HG03457 (cell line): ENCODE results near the gene PPFIBP2.

Source experiments
- ATAC-seq: cut with Tn5 transposase; IDR thresholded peaks from one replicate; pipeline ENCODE4 v1.9.1; 2021; ENCODE audit warnings: moderate number of reproducible peaks; ENCODE audit not compliant: unreplicated experiment

PPFIBP2 gene

DNA sequence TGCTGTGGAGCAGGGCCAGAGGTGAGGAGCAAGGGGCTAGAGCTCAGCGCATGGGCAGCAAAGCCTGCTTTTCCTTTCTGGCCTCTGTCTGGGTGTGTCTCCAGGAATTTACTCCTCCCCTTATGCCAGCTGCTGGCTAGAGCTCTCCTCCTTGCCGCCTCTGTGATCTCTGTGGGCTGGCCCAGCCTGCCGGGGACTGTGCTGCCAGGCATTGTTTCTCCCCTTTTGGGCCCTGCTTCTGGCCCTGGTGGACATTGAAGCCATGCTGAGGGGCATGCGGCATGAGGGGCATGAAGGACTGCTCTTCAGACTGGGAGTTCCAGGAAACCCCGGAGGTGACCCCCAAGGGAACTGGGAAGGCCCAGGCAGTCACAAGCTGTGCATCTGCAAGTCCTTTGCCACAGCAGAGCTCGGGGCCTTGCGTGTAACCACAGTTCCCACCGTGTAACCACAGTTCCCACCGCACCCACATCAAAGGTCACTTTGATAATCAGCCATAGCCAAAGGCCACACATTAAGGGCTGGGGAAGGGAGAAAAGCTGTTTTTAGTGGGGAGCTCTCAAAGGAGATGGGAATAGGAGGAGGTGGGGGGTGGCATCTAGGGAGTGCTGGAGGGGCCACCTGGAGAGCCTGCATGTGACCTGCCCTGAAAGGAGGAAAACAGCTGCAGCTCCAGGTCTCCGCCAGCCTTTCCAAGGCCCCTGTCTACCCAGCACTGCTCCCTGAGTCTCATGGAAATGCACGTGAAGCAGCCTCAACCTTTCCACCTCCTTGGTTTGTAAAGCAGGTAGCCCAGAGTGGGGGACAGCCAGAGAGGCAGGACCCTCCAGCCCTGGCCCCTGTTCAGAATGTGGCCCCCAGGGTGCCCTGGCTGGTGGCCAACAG, 62.3 kb downstream of the PPFIBP2 start:
- no peak for ATAC-seq

- no peak for ATAC-seq
These were observed 63.0 kb downstream of the PPFIBP2 start for GRCh38 chr11:7576726-7577290.

GRCh38 chr11:7577291-7578190, 63.7 kb downstream of the PPFIBP2 start:
- peak; percentile 50 for ATAC-seq

DNA sequence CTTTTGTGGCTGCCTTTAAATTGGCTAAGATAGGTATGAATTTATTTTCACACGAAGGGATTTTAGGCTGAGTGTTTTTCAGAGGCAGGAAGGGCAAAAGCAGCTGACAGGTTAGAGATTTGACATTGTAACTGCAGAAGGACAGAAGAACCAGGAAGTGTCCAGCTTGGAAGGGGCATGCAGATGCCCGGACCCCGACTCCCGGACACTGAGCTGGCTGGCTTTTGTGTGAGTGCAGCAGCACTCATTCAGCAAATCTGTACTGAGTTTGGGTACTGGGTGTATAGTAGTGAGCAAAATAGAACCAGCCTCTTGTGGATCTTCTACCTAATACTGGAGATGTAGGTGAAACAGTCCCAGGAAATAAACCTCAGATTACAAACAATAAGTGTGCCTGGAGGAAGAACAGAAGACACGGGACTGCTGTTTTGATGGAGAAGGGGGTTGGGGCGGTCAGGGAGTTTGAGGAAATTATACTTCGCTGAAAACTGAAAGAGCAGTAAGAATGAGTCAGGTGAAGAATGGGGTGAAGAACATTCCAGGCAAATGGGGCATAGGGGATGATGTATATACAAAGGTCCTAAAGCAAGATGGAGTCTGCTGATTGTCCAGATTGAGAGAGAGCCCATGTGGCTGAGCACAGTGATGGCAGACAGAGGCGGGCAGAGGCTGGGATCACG, 64.6 kb downstream of the PPFIBP2 start:
- no peak for ATAC-seq

DNA sequence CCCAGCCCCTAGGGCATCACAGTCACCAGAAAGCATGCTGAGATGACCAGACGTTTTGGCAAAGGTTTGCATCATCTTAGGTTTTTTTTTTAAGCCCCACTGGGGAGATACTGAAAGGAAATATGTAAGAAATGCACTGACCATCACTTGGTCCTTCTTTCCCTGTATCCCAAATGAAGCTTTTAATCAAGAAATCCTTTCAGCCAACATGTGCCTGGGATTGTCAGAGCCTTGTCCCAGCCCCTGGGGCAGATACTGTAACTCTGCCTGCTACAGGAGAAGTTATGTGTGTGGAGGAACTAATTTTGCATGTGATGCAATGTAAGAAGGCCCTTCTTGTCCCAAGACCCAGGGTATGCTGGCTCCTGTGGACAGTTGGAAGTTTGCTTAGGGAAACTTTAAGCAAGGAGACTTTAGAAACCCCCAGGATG, 65.6 kb downstream of the PPFIBP2 start:
- no peak for ATAC-seq

DNA sequence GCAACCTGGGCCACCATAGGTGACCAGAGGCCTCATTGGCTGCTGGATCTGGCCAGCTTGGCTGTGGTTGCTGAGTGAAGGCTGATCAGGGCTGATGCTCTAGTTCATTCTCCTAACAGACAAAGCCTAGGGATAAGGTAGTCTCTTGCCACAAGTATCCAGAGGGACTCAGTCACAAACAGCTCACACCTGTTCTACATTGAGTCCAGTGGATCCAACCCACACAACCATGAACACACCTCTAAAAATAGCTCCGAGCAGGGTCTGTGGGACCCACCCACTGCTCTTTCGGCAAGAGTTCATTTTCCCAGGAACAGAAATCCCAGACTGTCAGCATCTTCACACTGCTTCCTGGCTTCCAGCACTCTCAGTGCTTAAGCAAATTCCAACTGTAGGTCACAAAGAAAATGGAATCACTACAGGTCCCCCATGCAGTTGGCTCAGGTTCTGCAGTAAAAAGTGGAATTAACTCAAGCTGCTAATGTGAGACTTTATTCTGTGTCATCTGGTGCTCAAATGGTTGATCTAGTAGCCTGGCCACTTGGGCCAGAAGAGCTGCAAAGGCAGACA, 67.3 kb downstream of the PPFIBP2 start:
- ATAC-seq, result no peak

GRCh38 chr11:7582338-7582985, 68.7 kb downstream of the PPFIBP2 start:
- ATAC-seq, result no peak

GRCh38 chr11:7583248-7583647, 69.4 kb downstream of the PPFIBP2 start:
- no peak for ATAC-seq

GRCh38 chr11:7584910-7585309, 71.1 kb downstream of the PPFIBP2 start:
- no peak for ATAC-seq

DNA sequence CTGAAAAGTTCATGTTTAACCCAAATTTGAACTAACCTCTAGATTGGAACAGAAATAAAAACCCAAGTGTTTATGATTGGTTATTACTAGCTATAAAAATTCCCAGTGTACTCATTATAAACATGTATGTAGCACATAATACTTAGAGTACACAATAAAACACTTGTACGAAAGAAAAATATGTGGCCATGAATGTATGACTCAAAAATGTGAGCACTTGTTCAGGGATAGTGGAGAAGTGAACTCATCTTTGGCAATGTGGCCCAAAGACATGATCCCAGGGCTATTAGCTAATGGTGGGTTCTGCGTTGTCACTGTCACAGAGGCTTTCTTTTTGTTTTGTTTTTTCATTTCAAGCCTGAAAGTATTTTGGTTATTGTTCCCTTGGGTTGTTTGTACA, 72.0 kb downstream of the PPFIBP2 start:
- no peak for ATAC-seq

DNA sequence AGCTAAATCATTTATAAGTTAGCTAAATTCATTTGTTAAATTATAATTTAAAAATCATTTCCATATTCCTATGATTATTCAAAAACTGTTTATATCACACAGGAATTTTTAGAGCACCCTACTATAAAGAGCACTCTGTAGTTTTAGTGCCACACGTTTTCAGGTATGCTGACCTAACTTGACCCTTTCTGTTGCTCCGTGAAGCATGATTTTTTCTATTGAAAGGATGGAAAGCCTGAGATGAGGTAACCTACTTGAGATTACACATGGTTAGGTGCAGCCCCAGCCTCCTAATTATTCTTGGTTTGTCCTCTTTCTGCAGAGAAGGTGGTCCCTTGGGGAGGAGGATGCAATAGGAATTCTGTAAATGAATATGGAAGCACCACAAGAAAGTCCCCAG, 72.6 kb downstream of the PPFIBP2 start:
- ATAC-seq, result no peak

DNA sequence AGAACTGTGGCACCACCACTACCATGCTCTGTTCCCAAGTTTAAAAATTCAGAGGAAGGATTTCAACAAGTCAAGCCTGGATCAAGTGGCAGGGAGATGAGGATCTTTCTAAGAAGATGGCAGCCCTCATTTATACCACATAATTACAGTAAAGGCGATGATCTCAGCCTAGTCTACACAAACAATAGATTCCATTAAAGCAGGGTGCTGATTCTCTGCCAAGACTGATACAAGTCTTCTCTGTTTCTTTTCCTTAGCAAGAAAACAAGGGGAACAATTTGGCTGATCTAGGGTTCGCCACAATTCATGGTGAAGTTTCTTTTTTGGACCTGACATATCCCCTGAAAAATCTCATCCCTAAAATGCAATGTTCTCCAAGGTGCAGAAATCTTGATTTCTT, 73.9 kb downstream of the PPFIBP2 start:
- no peak for ATAC-seq

DNA sequence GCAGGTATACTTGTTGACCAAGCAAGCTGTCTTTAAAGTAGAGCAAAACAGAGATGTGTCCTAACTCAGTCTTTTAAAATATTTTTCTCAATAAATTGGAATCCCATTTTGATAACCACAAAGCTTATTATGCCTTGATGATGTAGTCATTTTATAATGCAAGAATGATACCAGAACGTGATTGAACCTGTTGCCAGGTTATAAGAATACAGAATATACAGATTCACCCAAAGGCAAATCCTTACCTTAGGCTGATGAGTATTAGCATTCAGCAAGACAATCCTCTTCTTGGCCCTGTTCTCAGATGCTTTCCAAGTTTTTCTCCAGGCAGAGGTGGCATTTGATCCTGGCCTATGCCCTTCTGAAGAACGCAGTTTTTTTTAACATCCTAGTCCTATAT, 76.1 kb downstream of the PPFIBP2 start:
- no peak for ATAC-seq

GRCh38 chr11:7590529-7590928, 76.7 kb downstream of the PPFIBP2 start:
- ATAC-seq, result no peak

GRCh38 chr11:7591107-7591894, 77.5 kb downstream of the PPFIBP2 start:
- no peak for ATAC-seq

GRCh38 chr11:7591987-7592386, 78.2 kb downstream of the PPFIBP2 start:
- ATAC-seq, result no peak

- ATAC-seq, result no peak
These were observed 78.9 kb downstream of the PPFIBP2 start for GRCh38 chr11:7592711-7593110.

DNA sequence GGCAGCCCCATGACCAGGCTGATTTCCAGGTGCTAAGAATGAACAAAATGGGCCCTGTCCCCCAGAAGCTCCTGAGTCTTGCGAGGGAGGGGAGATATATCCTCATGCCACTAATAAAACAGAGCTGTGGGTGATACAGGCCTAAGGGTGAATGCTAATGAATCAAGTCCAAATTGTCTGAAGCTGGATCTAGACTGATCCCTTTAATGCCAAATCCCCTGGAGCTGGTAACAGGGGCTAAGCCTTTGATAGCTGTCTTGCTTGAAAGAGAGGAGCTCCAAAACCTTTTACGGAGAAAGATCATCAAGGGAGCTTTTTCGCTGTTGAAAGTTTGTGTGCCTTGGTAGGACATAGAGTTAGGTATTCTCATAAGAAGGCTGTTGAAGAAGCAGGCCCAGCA, 79.7 kb downstream of the PPFIBP2 start:
- ATAC-seq, result no peak
